Breast epithelium (tissue), 3 donors: ENCODE measurements around the gene ANKRD23.

ENCODE experiments used
- CTCF ChIP-seq, 3 donors: fragments of 450-650 bp; IDR thresholded peaks; one replicate each; pipeline ENCODE4 v1.5.1; 2016 to 2017; ENCODE audit warnings: antibody characterized with exemption in 3 of 3, mild to moderate bottlenecking in 3 of 3, moderate library complexity in 3 of 3
- POLR2A ChIP-seq: fragments of 450-650 bp; IDR thresholded peaks from one replicate; pipeline ENCODE4 v1.6.1; 2016; ENCODE audit warnings: antibody characterized with exemption, mild to moderate bottlenecking, moderate library complexity
- POLR2AphosphoS5 ChIP-seq, 3 donors: sonication (generic); formaldehyde crosslinking; IDR thresholded peaks; one replicate each; pipeline ENCODE4 v1.6.1; 2017; ENCODE audit warnings: antibody characterized with exemption in 3 of 3

GRCh38 chr2:96819876-96820511 lies 23.8 kb downstream of the ANKRD23 start:
- TF ChIP-seq POLR2AphosphoS5 (IDR thresholded peaks at IDR 0.05) (no peak), CTCF (IDR thresholded peaks at IDR 0.05) (no peak), POLR2A (no peak)
